ENCODE data around the gene STOML1.

DNA sequence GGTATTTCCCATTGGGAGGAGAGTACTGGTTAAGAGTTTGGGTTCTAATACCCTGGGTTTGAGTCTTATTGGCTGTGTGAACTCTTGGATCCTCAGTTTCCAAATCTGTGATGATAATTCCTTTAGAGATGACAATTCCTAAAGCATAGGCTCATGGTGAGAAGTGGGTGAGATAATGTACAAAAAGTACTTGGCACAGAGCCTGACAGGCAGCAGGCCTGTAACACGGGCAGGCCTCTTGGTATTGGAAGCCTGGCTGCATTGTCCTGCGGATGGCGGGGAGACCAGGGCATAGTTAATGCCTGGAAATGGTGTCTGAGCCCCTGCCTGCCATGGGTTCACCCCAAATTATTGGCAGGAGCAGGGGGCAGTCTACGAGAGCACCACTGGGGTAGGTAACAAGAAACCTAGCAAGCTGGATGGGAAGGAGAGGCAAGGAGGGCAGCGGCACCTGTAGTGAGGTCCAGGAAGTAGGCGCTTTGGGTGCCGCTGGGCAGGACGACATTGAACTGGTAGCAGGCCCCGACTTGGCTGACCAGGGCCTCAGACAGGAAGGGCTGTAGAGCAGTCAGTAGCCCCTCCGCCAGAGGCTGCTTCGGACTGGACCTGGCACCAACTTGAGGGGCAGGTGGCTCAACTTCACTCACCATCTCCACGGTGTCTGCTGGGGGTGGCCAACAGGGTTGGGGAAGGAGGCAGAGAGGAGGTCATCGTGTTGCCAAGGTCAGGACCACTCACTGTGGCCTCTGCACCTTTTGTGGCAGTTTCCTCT, 7.7 kb downstream of the STOML1 start:
- TF ChIP-seq TAF1 (IDR thresholded peaks at IDR 0.05; ENCODE audit: borderline replicate concordance, insufficient read depth, low read length) (no peak), FOXP2 (optimal IDR thresholded peaks at IDR 0.05; ENCODE audit: borderline replicate concordance, extremely low read depth, extremely low read length, insufficient read depth) (no peak), POLR2AphosphoS5 (IDR thresholded peaks at IDR 0.05; ENCODE audit: low read depth, low read length) (no peak), SIN3A (IDR thresholded peaks at IDR 0.05; ENCODE audit: borderline replicate concordance, insufficient read depth, low read length) (no peak)
- TF ChIP-seq, protein P1, sequence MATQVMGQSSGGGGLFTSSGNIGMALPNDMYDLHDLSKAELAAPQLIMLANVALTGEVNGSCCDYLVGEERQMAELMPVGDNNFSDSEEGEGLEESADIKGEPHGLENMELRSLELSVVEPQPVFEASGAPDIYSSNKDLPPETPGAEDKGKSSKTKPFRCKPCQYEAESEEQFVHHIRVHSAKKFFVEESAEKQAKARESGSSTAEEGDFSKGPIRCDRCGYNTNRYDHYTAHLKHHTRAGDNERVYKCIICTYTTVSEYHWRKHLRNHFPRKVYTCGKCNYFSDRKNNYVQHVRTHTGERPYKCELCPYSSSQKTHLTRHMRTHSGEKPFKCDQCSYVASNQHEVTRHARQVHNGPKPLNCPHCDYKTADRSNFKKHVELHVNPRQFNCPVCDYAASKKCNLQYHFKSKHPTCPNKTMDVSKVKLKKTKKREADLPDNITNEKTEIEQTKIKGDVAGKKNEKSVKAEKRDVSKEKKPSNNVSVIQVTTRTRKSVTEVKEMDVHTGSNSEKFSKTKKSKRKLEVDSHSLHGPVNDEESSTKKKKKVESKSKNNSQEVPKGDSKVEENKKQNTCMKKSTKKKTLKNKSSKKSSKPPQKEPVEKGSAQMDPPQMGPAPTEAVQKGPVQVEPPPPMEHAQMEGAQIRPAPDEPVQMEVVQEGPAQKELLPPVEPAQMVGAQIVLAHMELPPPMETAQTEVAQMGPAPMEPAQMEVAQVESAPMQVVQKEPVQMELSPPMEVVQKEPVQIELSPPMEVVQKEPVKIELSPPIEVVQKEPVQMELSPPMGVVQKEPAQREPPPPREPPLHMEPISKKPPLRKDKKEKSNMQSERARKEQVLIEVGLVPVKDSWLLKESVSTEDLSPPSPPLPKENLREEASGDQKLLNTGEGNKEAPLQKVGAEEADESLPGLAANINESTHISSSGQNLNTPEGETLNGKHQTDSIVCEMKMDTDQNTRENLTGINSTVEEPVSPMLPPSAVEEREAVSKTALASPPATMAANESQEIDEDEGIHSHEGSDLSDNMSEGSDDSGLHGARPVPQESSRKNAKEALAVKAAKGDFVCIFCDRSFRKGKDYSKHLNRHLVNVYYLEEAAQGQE (IDR thresholded peaks at IDR 0.05; ENCODE audit: insufficient read depth in 1 of 2, low read depth in 2 of 2, low read length in 2 of 2): no peak

All from PFSK-1 (cell line).